IPS DF 19.7 (cell line): ENCODE measurements around the gene MARCHF9.

Source experiments
- DNase-seq: peaks from one replicate; pipeline ENCODE4 v3.0.0-alpha.2; 2013; ENCODE audit warnings: low read depth, low spot score

The MARCHF9 gene

DNA sequence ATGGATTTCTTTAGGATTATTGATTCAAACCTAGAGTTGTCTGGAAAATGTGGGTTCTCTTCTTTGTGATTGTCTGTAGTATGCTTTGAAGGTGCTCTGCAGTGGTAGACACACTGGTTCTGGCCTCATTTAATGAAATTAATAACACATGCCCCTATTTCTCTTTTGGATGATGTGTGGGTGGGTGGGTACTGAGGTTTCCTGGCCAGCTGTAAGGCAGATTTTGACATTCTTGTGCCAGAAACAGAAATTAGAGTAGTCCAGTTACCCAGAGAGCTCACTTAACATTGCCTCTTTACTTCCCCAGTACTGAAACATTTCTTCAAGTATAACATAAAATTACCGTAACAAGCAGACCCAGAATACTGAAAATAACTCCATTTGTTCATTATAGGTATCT is 42.1 kb downstream of the MARCHF9 start:
- DNase-seq, result no peak

GRCh38 chr12:57797933-57798332 is 43.0 kb downstream of the MARCHF9 start:
- DNase-seq, result no peak

DNA sequence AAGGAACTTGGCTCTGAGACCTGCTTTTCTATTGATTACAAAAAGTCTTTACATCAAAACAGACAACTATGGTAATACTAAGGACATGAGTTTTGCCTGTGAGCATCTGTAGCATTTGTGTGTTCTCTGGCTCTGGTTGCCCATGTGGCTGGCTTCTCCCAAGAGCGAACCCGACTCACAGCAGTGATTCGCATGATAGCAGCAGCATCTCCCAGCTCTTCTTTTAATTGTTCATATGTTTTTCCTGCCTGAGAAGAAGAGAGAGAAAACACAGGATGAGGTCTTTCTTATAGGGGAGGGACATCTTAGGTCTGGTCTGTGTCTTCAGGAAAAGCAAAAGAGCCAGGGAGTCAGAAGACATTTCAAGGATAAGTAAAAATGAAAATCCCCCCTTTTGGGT is 46.1 kb downstream of the MARCHF9 start:
- no peak for DNase-seq

DNA sequence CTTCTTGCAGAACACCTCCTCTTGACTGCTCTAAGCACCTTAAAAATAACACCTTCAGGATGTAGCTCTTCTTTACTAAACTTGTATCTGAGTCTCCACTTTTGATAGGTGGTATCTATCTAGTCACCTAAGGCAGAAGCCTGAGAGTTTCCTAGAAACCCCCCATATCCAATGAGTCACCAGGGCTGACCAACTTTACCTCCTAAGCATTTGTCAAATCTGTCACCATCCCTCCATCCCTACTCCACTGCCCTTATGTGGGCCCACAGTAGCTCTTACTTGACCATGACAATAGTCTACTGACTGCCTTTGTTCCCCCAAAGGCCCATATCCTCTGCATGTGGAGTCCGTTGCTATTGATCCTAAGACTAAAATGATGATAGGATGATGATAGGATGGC is 47.7 kb downstream of the MARCHF9 start:
- DNase-seq, result no peak

- no peak for DNase-seq
These were observed 48.5 kb downstream of the MARCHF9 start for GRCh38 chr12:57803319-57803893.

DNA sequence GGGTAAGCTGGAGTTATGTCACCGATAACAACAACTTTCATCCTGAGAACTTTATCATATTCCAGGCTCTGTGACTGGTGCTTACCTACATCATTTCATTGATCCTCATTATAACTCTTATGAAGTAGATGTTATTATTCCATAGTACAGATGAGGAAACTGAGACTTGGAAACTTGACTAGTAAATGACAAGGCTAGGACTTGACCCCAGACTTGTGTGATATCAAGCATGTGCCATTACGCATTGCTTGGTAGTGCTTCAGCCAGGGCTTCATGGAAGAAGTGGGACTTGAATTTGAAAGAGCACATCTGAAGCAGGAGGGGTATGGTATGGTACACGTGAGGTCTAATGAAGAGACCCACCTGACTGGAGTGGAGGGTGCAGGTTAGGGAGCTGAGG is 51.8 kb downstream of the MARCHF9 start:
- DNase-seq, result no peak

GRCh38 chr12:57807285-57807684 is 52.4 kb downstream of the MARCHF9 start:
- no peak for DNase-seq

DNA sequence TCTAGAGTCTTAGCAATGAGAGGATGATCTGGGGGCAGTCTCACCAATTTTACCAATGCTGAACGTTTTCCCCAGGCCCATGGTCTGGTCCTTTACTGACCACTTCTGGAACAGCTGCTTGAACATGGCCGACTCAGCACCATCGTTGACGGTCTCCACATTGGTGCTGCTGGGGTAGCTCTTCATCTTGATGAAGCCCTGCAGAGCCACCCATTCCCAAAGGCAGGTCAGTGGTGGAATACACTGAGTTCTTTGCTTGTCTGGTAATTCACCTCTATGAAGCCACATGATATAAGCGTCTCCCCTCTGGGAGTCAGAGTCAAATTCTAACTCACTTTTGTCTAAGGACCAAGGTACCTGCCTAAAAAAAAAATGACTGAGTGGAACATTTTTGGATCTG is 53.4 kb downstream of the MARCHF9 start:
- no peak for DNase-seq

- DNase-seq, result no peak
These were observed 54.5 kb downstream of the MARCHF9 start for GRCh38 chr12:57809425-57809824.
